ENCODE measurements around the gene DCST2. TPM values are rescaled to one million over a fixed set of nuclear protein-coding genes. Genes with fewer than 3 reads are reported as not detected.
A peak's percentile ranks its signal among the peaks of the same experiment; 100 is the strongest.

The DCST2 gene
- total and polyA plus RNA-seq, 10 of the 15 experiments (the other 5 are each of a cell fraction or from before 2014, with no cell fraction given): 0.33 to 0.41 (median 0.36) TPM; not detected in 7

GRCh38 chr1:155000726-155001424 lies 32.7 kb downstream of the DCST2 start (continued):
- TF ChIP-seq KDM1A (IDR thresholded peaks at IDR 0.05; ENCODE audit: borderline replicate concordance) (no peak), CHD1 (IDR thresholded peaks at IDR 0.05; ENCODE audit: low read depth, low read length) (no peak)

GRCh38 chr1:155000411-155000725 lies 33.2 kb downstream of the DCST2 start:
- Histone ChIP-seq H2AFZ (ENCODE audit: control insufficient read depth, low read depth, low read length) (no peak overlapping the region; the same call in 1 of the 2 replicates), H3K79me2 (ENCODE audit: control insufficient read depth, insufficient read depth, low read length) (peaks cover 31% of the 10 kb centered on the region), H3K27me3 (replicated peaks in 1 of 2; ENCODE audit: control insufficient read depth in 2 of 2, insufficient read depth in 2 of 2, low read length in 1 of 2) (no peaks in the 10 kb centered on the region), H3K4me2 (ENCODE audit: control insufficient read depth, insufficient read depth) (peak overlapping the region; percentile 92), H3K4me3 (peak overlapping the region; percentile 98), H3K4me1 (ENCODE audit: control insufficient read depth, insufficient read depth, low read length) (peaks cover 24% of the 10 kb centered on the region), H3K27ac (ENCODE audit: control insufficient read depth, insufficient read depth) (peak overlapping the region; percentile 79), H3K9me3 (replicated peaks; ENCODE audit: control insufficient read depth, insufficient read depth, low read length) (no peaks in the 10 kb centered on the region), H3K36me3 (ENCODE audit: control insufficient read depth in 2 of 2, insufficient read depth in 2 of 2, low read length in 1 of 2) (no peaks in the 10 kb centered on the region), H3K9ac (ENCODE audit: control insufficient read depth, insufficient read depth, low read length) (peak overlapping the region; percentile 73), H4K20me1 (ENCODE audit: control insufficient read depth, insufficient read depth) (no peaks in the 10 kb centered on the region)
- intact Hi-C loops (cut with micrococcal nuclease; ENCODE audit: unreplicated experiment): loop anchor here (2.0 to 5.0 kb wide), 2 partner anchors 38 to 64 kb away; partner anchors contain the start of genes PMVK and PYGO2
- WGBS (ENCODE audit: insufficient coverage, insufficient replicate concordance, low lambda C conversion rate, missing lambda C conversion rate): 4% methylated on average over 7 of the region's 13 CpGs
- no peak; the same call in 1 of the 3 replicates for ATAC-seq
- BruUV-seq (replicated peaks): no TSS peak
- no peak for DNase-seq (ENCODE audit: low read depth, low spot score)
- ChIA-PET SMC1A (ENCODE audit: uncharacterized antibody, unreplicated experiment) (interaction anchor here (0.6 to 8.1 kb wide), 6 partner anchors 16 to 209 kb away, joined by 3 to 69 read pairs (median 6); partner anchors contain the start of genes FLAD1 and PBXIP1), CTCF (interaction anchor here (0.6 to 11.0 kb wide), 14 partner anchors 10 to 519 kb away, joined by 3 to 226 read pairs (median 8); partner anchors contain the start of genes CKS1B, FLAD1, KCNN3 and PBXIP1), RAD21 (ENCODE audit: unreplicated experiment) (interaction anchor here (1.0 to 3.0 kb wide), 13 partner anchors 13 to 330 kb away, joined by 3 to 24 read pairs (median 7); partner anchors contain the start of genes FLAD1, PBXIP1 and SHC1), POLR2A (interaction anchor here (0.5 to 3.4 kb wide), 9 partner anchors 16 to 278 kb away, joined by 3 to 36 read pairs (median 4); partner anchors contain the start of genes CKS1B, FLAD1, PMVK and PYGO2)
- in situ Hi-C loops (cut with MboI): no loop called here
- TF ChIP-seq SREBF2 (IDR thresholded peaks at IDR 0.05; ENCODE audit: low read length): no peak
- no peak for TF ChIP-seq SREBF1 (IDR thresholded peaks at IDR 0.05; ENCODE audit: low read length)
- TF ChIP-seq BMI1 (IDR thresholded peaks at IDR 0.05; ENCODE audit: borderline replicate concordance): no peak
- TF ChIP-seq POU2F2 (IDR thresholded peaks at IDR 0.05; ENCODE audit: borderline replicate concordance, low read depth, low read length): no peak
- no peak for TF ChIP-seq RFX5 (IDR thresholded peaks at IDR 0.05; ENCODE audit: low read depth, low read length)
- TF ChIP-seq BCLAF1 (IDR thresholded peaks at IDR 0.05): no peak
- TF ChIP-seq FOS (IDR thresholded peaks at IDR 0.05; ENCODE audit: borderline replicate concordance, extremely low read depth, insufficient read length): no peak
- no peak for TF ChIP-seq RAD21 (IDR thresholded peaks at IDR 0.05; ENCODE audit: insufficient read depth, low read depth, low read length)
- TF ChIP-seq KDM1A (IDR thresholded peaks at IDR 0.05; ENCODE audit: borderline replicate concordance): no peak
- no peak for TF ChIP-seq SMC3 (IDR thresholded peaks at IDR 0.05; ENCODE audit: borderline replicate concordance, low read length)
- no peak for TF ChIP-seq ZSCAN29 (IDR thresholded peaks at IDR 0.05)
- no peak for TF ChIP-seq SMAD1 (IDR thresholded peaks at IDR 0.05; ENCODE audit: low read depth, partially characterized antibody)
- TF ChIP-seq PML (IDR thresholded peaks at IDR 0.05; ENCODE audit: low read length): no peak
- TF ChIP-seq SUZ12 (IDR thresholded peaks at IDR 0.05; ENCODE audit: unreplicated experiment): no peak
- FAIRE-seq: no peak
